NT2/D1 (cell line): ENCODE results near the gene MBOAT2.

Experiments
- YY1 ChIP-seq: IDR thresholded peaks from 2 replicates; pipeline ENCODE4 v1.6.1; 2011; ENCODE audit not compliant: insufficient read length, insufficient read depth
- ZNF274 ChIP-seq: IDR thresholded peaks from 2 replicates; pipeline ENCODE4 v1.6.1; 2011; ENCODE audit warnings: mild to moderate bottlenecking, low read depth, low read length

DNA sequence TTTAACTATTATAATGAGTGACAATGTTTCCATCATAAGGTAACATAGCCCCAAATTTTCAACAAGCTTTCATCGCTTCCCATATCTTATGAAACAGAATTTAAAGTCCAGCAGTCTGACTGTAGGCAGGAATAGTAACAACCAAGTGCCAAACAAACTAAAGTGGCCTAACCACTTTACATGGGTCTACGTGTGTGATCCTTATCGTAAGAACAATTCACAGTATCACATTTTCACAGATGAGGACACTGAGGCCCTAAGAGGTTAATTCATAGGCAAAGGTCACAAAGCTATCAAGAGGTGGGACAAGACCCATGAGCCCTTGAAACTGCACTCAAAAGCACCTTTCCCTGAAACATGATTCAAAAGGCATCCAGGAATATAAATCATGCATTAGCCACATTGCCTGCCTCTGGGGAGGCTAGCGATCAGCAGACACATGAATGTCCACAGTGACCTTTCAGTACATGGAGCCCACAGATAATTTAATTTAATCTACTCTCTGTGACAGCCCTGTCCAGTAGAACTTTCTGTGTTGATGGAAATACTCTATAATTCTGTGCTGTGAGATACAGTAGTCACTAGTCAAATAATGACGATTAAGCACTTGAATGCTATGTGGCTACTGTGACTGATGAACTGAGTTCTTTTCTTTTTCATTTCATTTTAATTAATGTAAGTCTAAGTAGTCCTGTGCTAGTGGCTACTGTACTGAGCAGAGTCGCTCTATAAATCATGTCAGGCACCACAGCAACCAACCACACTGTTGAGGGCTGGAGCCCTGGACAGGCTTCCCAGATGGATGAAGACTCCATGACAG, 196.4 kb downstream of the MBOAT2 start:
- TF ChIP-seq YY1 = no peak
- TF ChIP-seq ZNF274 = no peak
